ENCODE data around the gene ARPC2.
A peak's percentile ranks its signal among the peaks of the same experiment; 100 is the strongest.

Gene ARPC2

DNA sequence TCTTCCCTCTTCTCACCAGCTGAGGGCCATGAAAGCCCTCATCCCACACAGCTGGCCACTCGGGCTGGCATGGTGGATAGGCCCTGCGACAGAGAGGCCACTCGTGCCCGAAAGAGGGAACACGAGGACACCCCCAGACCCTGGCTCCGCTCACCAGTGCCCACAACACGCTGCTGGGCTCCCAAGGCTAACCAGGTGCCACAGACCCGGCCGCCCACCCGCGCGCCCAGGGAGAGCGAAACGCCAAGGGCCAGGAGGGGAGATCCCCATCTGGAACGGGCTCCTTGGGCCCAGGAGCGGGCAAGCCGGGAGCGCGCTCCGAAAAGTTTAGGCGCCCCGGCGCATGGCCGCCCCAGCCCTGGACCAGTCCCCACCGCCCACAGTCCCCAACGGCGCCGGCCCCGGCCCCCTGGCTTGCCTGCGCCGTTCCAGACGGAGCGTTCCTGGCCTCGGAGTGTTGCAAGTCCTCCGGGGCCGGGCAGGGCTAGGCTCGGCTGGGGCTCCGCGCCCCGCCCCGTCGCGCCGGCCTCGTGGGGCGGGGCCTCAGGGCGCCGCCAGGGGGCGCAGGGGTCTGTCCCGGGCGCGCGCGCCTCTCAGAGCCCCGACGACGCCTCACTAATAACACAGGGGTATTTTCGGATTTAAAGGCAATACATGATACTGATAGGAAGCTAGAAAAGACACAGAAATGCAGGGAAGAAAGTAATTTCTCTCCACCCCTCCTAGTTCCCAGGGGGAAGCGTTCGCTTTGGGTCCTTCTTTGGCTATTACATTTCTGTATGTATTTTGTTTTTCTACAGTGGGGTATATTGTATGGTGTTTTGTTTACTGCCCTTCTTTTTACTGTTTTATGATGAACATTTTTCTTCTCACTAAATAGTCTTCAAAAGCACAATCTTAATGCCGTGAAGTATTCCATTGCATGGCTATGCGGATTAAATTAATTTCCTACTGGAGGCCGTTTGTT lies 75.3 kb downstream of the ARPC2 start, which contains the start of gene TMBIM1:
TMBIM1 (minus strand) TSS at position 456 of the 967 bp plus-strand sequence. CDS start 10,362 bp downstream, outside the sequence.
- DNase-seq (ENCODE audit: extremely low read depth, insufficient read length) = peak; percentile 82
- H3K27me3 ChIP-seq (replicated peaks; ENCODE audit: control insufficient read depth, insufficient read depth, low read length) = no peaks in the 10 kb centered on the region
- peak within 1 kb of the TSS; percentile 66 for H3K4me3 ChIP-seq (replicated peaks; ENCODE audit: low read depth, low read length)
- H3K36me3 ChIP-seq (ENCODE audit: control insufficient read depth, insufficient read depth, low read length) = no peaks in the 10 kb centered on the region; the same call in 1 of the 2 replicates
- TF ChIP-seq, protein P1, sequence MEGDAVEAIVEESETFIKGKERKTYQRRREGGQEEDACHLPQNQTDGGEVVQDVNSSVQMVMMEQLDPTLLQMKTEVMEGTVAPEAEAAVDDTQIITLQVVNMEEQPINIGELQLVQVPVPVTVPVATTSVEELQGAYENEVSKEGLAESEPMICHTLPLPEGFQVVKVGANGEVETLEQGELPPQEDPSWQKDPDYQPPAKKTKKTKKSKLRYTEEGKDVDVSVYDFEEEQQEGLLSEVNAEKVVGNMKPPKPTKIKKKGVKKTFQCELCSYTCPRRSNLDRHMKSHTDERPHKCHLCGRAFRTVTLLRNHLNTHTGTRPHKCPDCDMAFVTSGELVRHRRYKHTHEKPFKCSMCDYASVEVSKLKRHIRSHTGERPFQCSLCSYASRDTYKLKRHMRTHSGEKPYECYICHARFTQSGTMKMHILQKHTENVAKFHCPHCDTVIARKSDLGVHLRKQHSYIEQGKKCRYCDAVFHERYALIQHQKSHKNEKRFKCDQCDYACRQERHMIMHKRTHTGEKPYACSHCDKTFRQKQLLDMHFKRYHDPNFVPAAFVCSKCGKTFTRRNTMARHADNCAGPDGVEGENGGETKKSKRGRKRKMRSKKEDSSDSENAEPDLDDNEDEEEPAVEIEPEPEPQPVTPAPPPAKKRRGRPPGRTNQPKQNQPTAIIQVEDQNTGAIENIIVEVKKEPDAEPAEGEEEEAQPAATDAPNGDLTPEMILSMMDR (IDR thresholded peaks at IDR 0.05; ENCODE audit: insufficient read depth, low read length, poor library complexity, severe bottlenecking) = peak; percentile 52

DNA sequence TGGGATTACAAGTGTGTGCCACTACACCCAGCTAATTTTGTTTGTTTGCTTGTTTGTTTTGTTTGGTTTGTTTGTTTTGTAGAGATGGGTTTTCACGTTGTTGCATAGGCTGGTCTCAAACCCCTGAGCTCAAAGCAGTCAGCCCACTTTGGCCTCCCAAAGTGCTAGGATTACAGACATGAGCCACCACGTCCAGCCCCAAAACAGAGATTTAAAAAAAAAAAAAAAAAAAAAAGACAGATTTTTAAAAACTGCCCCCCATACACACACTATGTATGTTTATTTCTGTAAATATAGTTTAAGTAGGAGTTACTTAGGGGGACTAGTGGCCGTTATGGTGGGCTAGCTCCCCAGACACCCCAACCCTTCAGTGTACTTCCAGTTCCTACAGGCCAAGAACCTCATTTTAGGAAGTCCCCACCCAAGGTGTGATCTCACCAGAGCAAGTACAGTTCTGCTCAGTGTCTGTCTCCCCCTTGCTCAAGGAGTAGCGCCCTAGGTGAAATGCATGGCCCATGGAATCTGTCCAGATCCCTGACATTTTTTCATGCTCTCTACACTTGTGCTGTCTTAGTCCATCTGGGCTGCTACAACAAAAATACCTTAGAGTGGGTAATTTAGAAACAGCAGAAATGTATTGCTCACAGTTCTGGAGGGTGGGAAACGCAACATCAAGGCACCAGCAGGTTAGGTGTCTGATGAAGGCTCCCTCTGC lies 76.9 kb downstream of the ARPC2 start:
- H3K36me3 ChIP-seq (ENCODE audit: control insufficient read depth, insufficient read depth, low read length) = no peaks in the 10 kb centered on the region; the same call in 1 of the 2 replicates
- TF ChIP-seq, protein P1 (IDR thresholded peaks at IDR 0.05; ENCODE audit: insufficient read depth, low read length, poor library complexity, severe bottlenecking) = no peak
- H3K27me3 ChIP-seq (replicated peaks; ENCODE audit: control insufficient read depth, insufficient read depth, low read length) = no peaks in the 10 kb centered on the region
- DNase-seq (ENCODE audit: extremely low read depth, insufficient read length) = no peak
- no peak overlapping the region for H3K4me3 ChIP-seq (replicated peaks; ENCODE audit: low read depth, low read length)

DNA sequence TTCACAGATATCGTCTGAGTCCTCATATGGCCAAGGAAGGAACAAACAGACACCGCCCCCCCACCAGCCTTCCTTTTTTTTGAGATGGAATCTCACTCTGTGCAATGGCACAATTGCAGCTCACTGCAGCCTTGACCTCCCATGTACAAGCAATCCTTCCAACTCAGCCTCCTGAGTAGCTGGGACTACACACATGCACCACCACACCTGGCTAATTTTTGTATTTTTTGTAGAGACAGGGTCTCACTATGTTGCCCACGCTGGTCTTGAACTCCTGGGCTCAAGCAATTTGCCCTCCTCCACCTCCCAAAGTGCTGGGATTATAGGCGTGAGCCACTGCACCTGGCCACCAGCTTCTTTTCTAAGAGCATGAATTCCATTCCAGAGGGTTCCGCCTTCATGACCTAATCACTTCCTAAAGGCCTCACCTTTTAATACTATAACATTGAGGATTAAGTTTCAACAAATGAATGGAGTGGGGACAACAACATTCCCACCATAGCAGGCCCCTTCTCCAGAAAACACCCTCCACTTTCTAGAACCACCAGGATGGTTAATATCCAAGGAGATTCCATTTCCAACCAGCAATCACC lies 77.5 kb downstream of the ARPC2 start:
- no peak for DNase-seq (ENCODE audit: extremely low read depth, insufficient read length)
- Histone ChIP-seq H3K36me3 (ENCODE audit: control insufficient read depth, insufficient read depth, low read length) (no peaks in the 10 kb centered on the region; the same call in 1 of the 2 replicates), H3K4me3 (replicated peaks; ENCODE audit: low read depth, low read length) (no peak overlapping the region), H3K27me3 (replicated peaks; ENCODE audit: control insufficient read depth, insufficient read depth, low read length) (no peaks in the 10 kb centered on the region)
- TF ChIP-seq, protein P1 (IDR thresholded peaks at IDR 0.05; ENCODE audit: insufficient read depth, low read length, poor library complexity, severe bottlenecking) = no peak

DNA sequence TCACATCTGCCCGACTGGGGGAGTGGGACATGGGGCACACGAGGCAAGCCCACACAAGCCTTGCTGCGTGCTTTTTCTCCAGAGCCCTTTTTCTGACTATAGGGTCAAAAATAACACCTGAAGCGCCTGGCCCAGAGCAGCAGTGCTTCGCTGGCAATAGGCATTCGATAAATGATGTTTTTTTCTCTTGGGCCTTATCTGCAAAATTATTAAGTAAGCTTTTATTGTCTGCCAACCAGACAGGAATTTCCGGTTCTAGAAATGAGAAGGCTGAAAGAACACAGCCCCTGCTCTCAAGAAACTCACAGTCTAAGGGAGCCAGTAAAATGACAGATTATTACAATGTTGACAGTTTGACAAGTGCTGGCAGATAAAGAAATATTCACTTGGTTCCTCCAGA lies 78.0 kb downstream of the ARPC2 start:
- Histone ChIP-seq H3K36me3 (ENCODE audit: control insufficient read depth, insufficient read depth, low read length) (no peaks in the 10 kb centered on the region; the same call in 1 of the 2 replicates), H3K4me3 (replicated peaks; ENCODE audit: low read depth, low read length) (no peak overlapping the region), H3K27me3 (replicated peaks; ENCODE audit: control insufficient read depth, insufficient read depth, low read length) (no peaks in the 10 kb centered on the region)
- TF ChIP-seq, protein P1 (IDR thresholded peaks at IDR 0.05; ENCODE audit: insufficient read depth, low read length, poor library complexity, severe bottlenecking) = no peak
- DNase-seq (ENCODE audit: extremely low read depth, insufficient read length) = no peak

DNA sequence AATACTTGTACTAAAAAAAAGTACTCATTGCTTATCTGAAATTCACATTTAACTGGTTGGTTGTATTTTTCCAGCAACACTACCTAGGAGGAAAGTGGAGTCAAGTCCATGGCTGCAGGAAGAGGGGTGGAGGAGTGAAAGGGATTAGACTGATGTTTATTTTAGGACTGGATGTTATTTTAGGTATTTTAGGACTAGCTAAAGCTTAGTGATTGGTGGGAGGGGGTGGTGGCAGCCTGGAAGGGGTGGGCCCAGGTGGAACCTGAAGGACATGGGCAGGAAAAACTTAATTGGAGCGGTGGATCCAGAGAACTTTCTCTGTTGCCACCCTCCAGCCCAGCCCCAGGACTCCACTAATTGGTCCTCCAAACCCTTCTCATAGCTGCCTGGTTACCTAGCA lies 79.2 kb downstream of the ARPC2 start:
- DNase-seq (ENCODE audit: extremely low read depth, insufficient read length) = no peak
- H3K36me3 ChIP-seq (ENCODE audit: control insufficient read depth, insufficient read depth, low read length) = no peaks in the 10 kb centered on the region
- TF ChIP-seq, protein P1 (IDR thresholded peaks at IDR 0.05; ENCODE audit: insufficient read depth, low read length, poor library complexity, severe bottlenecking) = no peak
- no peak overlapping the region for H3K4me3 ChIP-seq (replicated peaks; ENCODE audit: low read depth, low read length)
- H3K27me3 ChIP-seq (replicated peaks; ENCODE audit: control insufficient read depth, insufficient read depth, low read length) = no peaks in the 10 kb centered on the region

All from GM06990 (cell line).